ENCODE measurements around the gene GIT1.

DNA sequence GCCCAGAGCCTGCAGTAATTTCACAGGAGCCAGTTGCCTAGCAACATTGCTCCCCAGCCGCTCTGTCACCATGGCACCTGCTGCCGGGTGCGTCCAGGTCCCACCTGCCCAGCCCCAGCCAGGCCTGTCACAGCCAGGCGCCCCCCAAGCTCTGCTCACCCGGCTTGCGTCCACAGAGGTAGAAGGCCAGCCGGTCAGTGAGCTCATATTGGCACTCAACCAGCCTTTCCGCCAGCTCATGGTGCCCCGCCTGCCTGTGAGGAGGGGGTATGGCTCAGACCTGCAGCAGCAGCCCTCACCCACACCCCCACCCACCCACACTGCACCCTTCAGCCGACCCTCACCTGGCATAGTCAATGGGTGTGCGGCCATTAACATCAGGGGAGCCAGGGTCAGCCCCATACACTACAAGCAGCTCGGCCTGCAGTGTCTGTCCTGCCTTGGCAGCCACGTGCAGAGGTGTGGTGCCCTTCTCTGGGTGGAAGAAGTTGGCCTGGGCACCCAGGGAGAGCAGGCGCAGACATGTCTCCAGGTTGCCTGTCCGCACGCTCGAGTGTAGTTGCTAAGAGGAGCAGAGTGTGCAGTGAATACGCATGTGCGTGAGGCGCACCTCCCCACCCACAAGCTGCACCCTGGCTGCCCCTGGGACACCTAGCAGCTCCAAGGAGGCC, 7.7 kb downstream of the GIT1 start:
- TF ChIP-seq, protein P1, sequence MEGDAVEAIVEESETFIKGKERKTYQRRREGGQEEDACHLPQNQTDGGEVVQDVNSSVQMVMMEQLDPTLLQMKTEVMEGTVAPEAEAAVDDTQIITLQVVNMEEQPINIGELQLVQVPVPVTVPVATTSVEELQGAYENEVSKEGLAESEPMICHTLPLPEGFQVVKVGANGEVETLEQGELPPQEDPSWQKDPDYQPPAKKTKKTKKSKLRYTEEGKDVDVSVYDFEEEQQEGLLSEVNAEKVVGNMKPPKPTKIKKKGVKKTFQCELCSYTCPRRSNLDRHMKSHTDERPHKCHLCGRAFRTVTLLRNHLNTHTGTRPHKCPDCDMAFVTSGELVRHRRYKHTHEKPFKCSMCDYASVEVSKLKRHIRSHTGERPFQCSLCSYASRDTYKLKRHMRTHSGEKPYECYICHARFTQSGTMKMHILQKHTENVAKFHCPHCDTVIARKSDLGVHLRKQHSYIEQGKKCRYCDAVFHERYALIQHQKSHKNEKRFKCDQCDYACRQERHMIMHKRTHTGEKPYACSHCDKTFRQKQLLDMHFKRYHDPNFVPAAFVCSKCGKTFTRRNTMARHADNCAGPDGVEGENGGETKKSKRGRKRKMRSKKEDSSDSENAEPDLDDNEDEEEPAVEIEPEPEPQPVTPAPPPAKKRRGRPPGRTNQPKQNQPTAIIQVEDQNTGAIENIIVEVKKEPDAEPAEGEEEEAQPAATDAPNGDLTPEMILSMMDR (conservative IDR thresholded peaks at IDR 0.05; ENCODE audit: low read length), result no peak
- no peak for TF ChIP-seq EZH2phosphoT487 (IDR thresholded peaks at IDR 0.05; ENCODE audit: borderline replicate concordance, low read depth, low read length)
